Thyroid gland (tissue), 4 donors: ENCODE measurements around the gene MRPS23. TPM values are rescaled to one million over a fixed set of nuclear protein-coding genes. Genes with fewer than 3 reads are reported as not detected.
A peak's percentile ranks its signal among the peaks of the same experiment; 100 is the strongest.

Experiments
- DNase-seq, 2 donors: peaks; one replicate each; pipeline ENCODE4 v3.0.0-alpha.2; 2019
- H3K27ac ChIP-seq, 3 donors: fragments of 200-600 bp; sonication (generic); 1 replicate in 2 of 3; 2 replicates in 1 of 3; pipeline ENCODE4 v1.5.1; 2016 to 2019; ENCODE audit warnings: mild to moderate bottlenecking in 1 of 3, moderate library complexity in 1 of 3
- H3K27me3 ChIP-seq: fragments of 200-600 bp; sonication (generic); one replicate; pipeline ENCODE4 v1.5.1; 2019
- H3K36me3 ChIP-seq, 2 donors: fragments of 200-600 bp; sonication (generic); one replicate each; pipeline ENCODE4 v1.5.1; 2016 to 2019
- H3K4me1 ChIP-seq, 2 donors: fragments of 200-600 bp; sonication (generic); one replicate each; pipeline ENCODE4 v1.5.1; 2017 to 2019
- H3K4me3 ChIP-seq, 3 donors: fragments of 200-600 bp; sonication (generic); replicated peaks in 1 of 3; 1 replicate in 2 of 3; 2 replicates in 1 of 3; pipeline ENCODE4 v1.5.1; 2016; ENCODE audit warnings: mild to moderate bottlenecking in 1 of 3
- H3K9me3 ChIP-seq: fragments of 200-600 bp; sonication (generic); one replicate; pipeline ENCODE4 v1.5.1; 2017
- CTCF ChIP-seq, 6 experiments: fragments of 200-600 bp in 3 of 6; fragments of 450-650 bp in 3 of 6; sonication (generic) in 3 of 6; IDR thresholded peaks; one replicate each; pipeline ENCODE4 v1.5.1; 2016 to 2019; ENCODE audit warnings: antibody characterized with exemption in 6 of 6, mild to moderate bottlenecking in 2 of 6, inconsistent platforms in 1 of 6, moderate library complexity in 1 of 6
- POLR2A ChIP-seq, 2 donors: fragments of 450-650 bp; IDR thresholded peaks; one replicate each; pipeline ENCODE4 v1.6.1; 2017; ENCODE audit warnings: antibody characterized with exemption in 2 of 2, mild to moderate bottlenecking in 2 of 2, moderate library complexity in 1 of 2
- WGBS, 2 donors: methylation state at CpG; one replicate each; pipeline ENCODE4 v1.1.5; 2017; 5-methylcytosine and 5-hydroxymethylcytosine counted together
- intact Hi-C: fragments of 100-400 bp; cut with DNase I; formaldehyde crosslinking; loops from one replicate; pipeline ENCODE4 v1.15.1; 2023
- total RNA-seq, 4 donors: library from RNA; depleted of rRNA; stranded (reverse); fragments of >200 nt; gene quantifications; one replicate each; pipeline ENCODE4 v1.2.3, GENCODE V29; 2016

MRPS23 gene
- total RNA-seq, 4 donors from 2014 or later, result 23.6 to 44.3 (median 34.8) TPM

- H3K4me3 ChIP-seq, result no peak overlapping the region
- no peak for DNase-seq
- no peaks in the 10 kb centered on the region for H3K36me3 ChIP-seq
- no peaks in the 10 kb centered on the region for H3K27me3 ChIP-seq
- intact Hi-C loops, result no loop called here
- H3K9me3 ChIP-seq, result no peaks in the 10 kb centered on the region
- no peak overlapping the region for H3K27ac ChIP-seq
- WGBS, 2 donors, result 75 to 76% methylated on average over 8 of the region's 8 CpGs
- H3K4me1 ChIP-seq, result peaks cover 0 to 17% of the 10 kb centered on the region in 2 donors
- no peak for TF ChIP-seq CTCF (IDR thresholded peaks at IDR 0.05)
- TF ChIP-seq POLR2A (IDR thresholded peaks at IDR 0.05), result no peak
Observed at GRCh38 chr17:57811638-57812280, 38.1 kb downstream of the MRPS23 start.

- no peak overlapping the region for H3K4me3 ChIP-seq
- peak; percentile 23 to 46 for DNase-seq
- intact Hi-C loops, result no loop called here
- H3K27me3 ChIP-seq, result no peaks in the 10 kb centered on the region
- no peak overlapping the region for H3K27ac ChIP-seq
- TF ChIP-seq CTCF (IDR thresholded peaks at IDR 0.05) (no peak), POLR2A (IDR thresholded peaks at IDR 0.05) (no peak)
- no peaks in the 10 kb centered on the region for H3K9me3 ChIP-seq
- 25 to 32% methylated on average over 11 to 27 of the region's 31 CpGs for WGBS, 2 donors
- no peaks in the 10 kb centered on the region for H3K36me3 ChIP-seq
- peaks cover 0 to 17% of the 10 kb centered on the region in 2 donors for H3K4me1 ChIP-seq
Observed at GRCh38 chr17:57810721-57811637, 38.9 kb downstream of the MRPS23 start.

- Histone ChIP-seq H3K9me3 (no peaks in the 10 kb centered on the region), H3K36me3 (no peaks in the 10 kb centered on the region), H3K4me3 (no peak overlapping the region), H3K4me1 (peaks cover 0 to 17% of the 10 kb centered on the region in 2 donors), H3K27ac (no peak overlapping the region), H3K27me3 (no peaks in the 10 kb centered on the region)
- no peak for DNase-seq
- intact Hi-C loops, result no loop called here
- TF ChIP-seq POLR2A (IDR thresholded peaks at IDR 0.05) (no peak), CTCF (IDR thresholded peaks at IDR 0.05) (no peak)
- WGBS, 2 donors, result 67 to 69% methylated on average over 5 of the region's 5 CpGs
Observed at GRCh38 chr17:57809879-57810278, 40.0 kb downstream of the MRPS23 start.

GRCh38 chr17:57808882-57809281 is 41.0 kb downstream of the MRPS23 start:
- Histone ChIP-seq H3K4me3 (no peak overlapping the region), H3K36me3 (no peaks in the 10 kb centered on the region), H3K9me3 (no peaks in the 10 kb centered on the region), H3K27ac (no peak overlapping the region), H3K27me3 (no peaks in the 10 kb centered on the region), H3K4me1 (peaks cover 0 to 17% of the 10 kb centered on the region in 2 donors)
- DNase-seq, result no peak
- no peak for TF ChIP-seq POLR2A (IDR thresholded peaks at IDR 0.05)
- TF ChIP-seq CTCF (IDR thresholded peaks at IDR 0.05), result no peak
- 90 to 91% methylated on average over 5 of the region's 5 CpGs for WGBS, 2 donors
- intact Hi-C loops, result no loop called here
